Measurements from ENCODE around the gene ENAH. TPM values are rescaled to one million over a fixed set of nuclear protein-coding genes. Genes with fewer than 3 reads are reported as not detected.

ENAH gene
- total RNA-seq, 1 experiment from 2014 or later, result 100 TPM

- BruUV-seq (replicated peaks), result no TSS peak
- TF ChIP-seq ZBTB33 (IDR thresholded peaks at IDR 0.05; ENCODE audit: extremely low read depth, insufficient replicate concordance, low read length), result no peak
- no peak for TF ChIP-seq SP1 (IDR thresholded peaks at IDR 0.05; ENCODE audit: low read depth)
- TF ChIP-seq ELF1 (IDR thresholded peaks at IDR 0.05; ENCODE audit: borderline replicate concordance, low read depth), result no peak
- TF ChIP-seq JUND (IDR thresholded peaks at IDR 0.05), result no peak
- no peak for TF ChIP-seq EZH2phosphoT487 (IDR thresholded peaks at IDR 0.05; ENCODE audit: borderline replicate concordance)
- TF ChIP-seq YY1 (IDR thresholded peaks at IDR 0.05; ENCODE audit: extremely low read depth, insufficient replicate concordance, low read depth, low read length), result no peak
- TF ChIP-seq REST (IDR thresholded peaks at IDR 0.05; ENCODE audit: low read depth), result no peak
- TF ChIP-seq ATF3 (IDR thresholded peaks at IDR 0.05), result no peak
- H3K9me3 ChIP-seq (ENCODE audit: control insufficient read depth in 1 of 2, insufficient read depth in 1 of 2, low read depth in 1 of 2, low read length in 2 of 2), result no peaks in the 10 kb centered on the region
- H3K9ac ChIP-seq (ENCODE audit: low read length), result no peak overlapping the region
- H3K27ac ChIP-seq (ENCODE audit: low read depth, low read length), result no peak overlapping the region
- intact Hi-C loops (cut with micrococcal nuclease), result no loop called here
- no peak overlapping the region for H2AFZ ChIP-seq (ENCODE audit: low read depth, low read length, poor library complexity, severe bottlenecking)
- ChIA-PET POLR2A (no interaction called here), CTCF (no interaction called here), RAD21 (ENCODE audit: low non-redundant PET in 1 of 2, low total read pairs in 2 of 2, uncharacterized antibody in 2 of 2, unreplicated experiment in 2 of 2) (no interaction called here)
- ATAC-seq (no peak), DNase-seq (ENCODE audit: low read depth, low spot score) (no peak)
- H4K20me1 ChIP-seq (ENCODE audit: insufficient read depth), result no peaks in the 10 kb centered on the region
- H3K4me1 ChIP-seq (ENCODE audit: control insufficient read depth in 1 of 2, insufficient read depth in 2 of 2, low read length in 2 of 2), result peaks cover 42 to 87% of the 10 kb centered on the region in 2 experiments
- H3K36me3 ChIP-seq (ENCODE audit: control insufficient read depth in 1 of 2, insufficient read depth in 2 of 2, low read length in 2 of 2), result no peaks in the 10 kb centered on the region
- no peaks in the 10 kb centered on the region for H3K79me2 ChIP-seq (ENCODE audit: insufficient read depth, low read length)
- H3K27me3 ChIP-seq (ENCODE audit: insufficient read depth, low read length), result no peaks in the 10 kb centered on the region
- no peaks in the 10 kb centered on the region for H3K9me2 ChIP-seq (ENCODE audit: insufficient read depth)
- no peak overlapping the region for H3K4me3 ChIP-seq (replicated peaks in 1 of 2; ENCODE audit: low read depth in 1 of 2, low read length in 2 of 2)
- no peak overlapping the region for H3K4me2 ChIP-seq (ENCODE audit: low read length)
These were observed 205.3 kb downstream of the ENAH start for GRCh38 chr1:225447650-225448089.
